Stomach (tissue), 4 donors: ENCODE results near the gene ADRM1.

Source experiments
- CTCF ChIP-seq, 7 experiments: fragments of 450-650 bp in 4 of 7; fragments of 200-600 bp in 3 of 7; sonication (generic) in 3 of 7; IDR thresholded peaks; one replicate each; pipeline ENCODE4 v1.5.1; 2016 to 2019; ENCODE audit warnings: antibody characterized with exemption in 7 of 7, control low read depth in 2 of 7, mild to moderate bottlenecking in 1 of 7
- EP300 ChIP-seq: sonication (generic); formaldehyde crosslinking; IDR thresholded peaks from one replicate; pipeline ENCODE4 v1.6.1; 2017; ENCODE audit warnings: antibody characterized with exemption
- POLR2A ChIP-seq, 4 donors: fragments of 450-650 bp; IDR thresholded peaks; one replicate each; pipeline ENCODE4 v1.6.1; 2016; ENCODE audit warnings: antibody characterized with exemption in 4 of 4, control low read depth in 2 of 4, mild to moderate bottlenecking in 1 of 4, moderate library complexity in 1 of 4

GRCh38 chr20:62300319-62300718 is 2.5 kb upstream of the ADRM1 start:
- TF ChIP-seq CTCF (IDR thresholded peaks at IDR 0.05) (no peak), EP300 (no peak), POLR2A (IDR thresholded peaks at IDR 0.05) (no peak)
